ENCODE measurements around the gene GJB1. TPM values are rescaled to one million over a fixed set of nuclear protein-coding genes. Genes with fewer than 3 reads are reported as not detected.

The GJB1 gene
- polyA plus RNA-seq, 1 donor from 2014 or later: not detected

DNA sequence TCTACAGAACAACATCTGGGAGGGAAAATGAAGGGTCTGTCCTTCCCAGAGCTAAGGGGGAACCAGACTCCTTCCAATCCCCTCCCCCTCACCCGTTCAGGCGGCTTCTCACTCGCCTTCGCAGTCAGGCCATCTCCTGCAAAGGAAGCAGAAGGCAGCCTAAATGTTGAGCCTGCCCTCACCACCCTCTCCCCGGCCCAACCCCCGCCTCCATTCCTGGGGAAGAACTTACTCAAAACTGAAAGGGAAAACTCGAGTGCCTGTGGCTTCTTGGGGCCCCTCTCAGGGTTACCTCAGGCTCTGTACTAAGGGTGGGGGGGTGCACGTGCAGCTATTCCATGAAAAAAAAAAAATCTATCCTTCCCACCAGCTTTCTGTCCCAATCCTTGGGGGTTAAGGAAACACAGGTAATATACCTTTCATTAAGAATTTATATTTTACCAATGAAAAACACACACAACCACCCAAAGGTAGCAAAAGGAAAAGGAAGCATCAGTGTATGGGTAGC is 28.5 kb downstream of the GJB1 start:
- Histone ChIP-seq H3K79me2 (replicated peaks; ENCODE audit: insufficient read depth, low read length) (peaks cover 10% of the 10 kb centered on the region), H3K27me3 (ENCODE audit: insufficient read depth, low read depth, low read length) (no peaks in the 10 kb centered on the region), H3K4me3 (ENCODE audit: low read length) (peak overlapping the region; percentile 74), H3K4me2 (ENCODE audit: low read length) (peak overlapping the region; percentile 35), H2AFZ (ENCODE audit: low read depth, low read length) (no peak overlapping the region), H3K36me3 (ENCODE audit: insufficient read depth, low read length) (no peaks in the 10 kb centered on the region), H4K20me1 (ENCODE audit: insufficient read depth) (no peaks in the 10 kb centered on the region), H3K9me3 (ENCODE audit: low read length) (no peaks in the 10 kb centered on the region), H3K27ac (ENCODE audit: low read length) (no peak overlapping the region), H3K9ac (ENCODE audit: low read length) (no peak overlapping the region), H3K9me2 (ENCODE audit: insufficient read depth, low read length) (no peaks in the 10 kb centered on the region), H3F3A (ENCODE audit: insufficient read depth, low read length, poor library complexity, severe bottlenecking) (no peaks in the 10 kb centered on the region)
- no peak for TF ChIP-seq RAD21 (conservative IDR thresholded peaks at IDR 0.05)
- no peak for TF ChIP-seq CTCF (IDR thresholded peaks at IDR 0.05; ENCODE audit: poor library complexity, severe bottlenecking)
- TF ChIP-seq, protein P1, sequence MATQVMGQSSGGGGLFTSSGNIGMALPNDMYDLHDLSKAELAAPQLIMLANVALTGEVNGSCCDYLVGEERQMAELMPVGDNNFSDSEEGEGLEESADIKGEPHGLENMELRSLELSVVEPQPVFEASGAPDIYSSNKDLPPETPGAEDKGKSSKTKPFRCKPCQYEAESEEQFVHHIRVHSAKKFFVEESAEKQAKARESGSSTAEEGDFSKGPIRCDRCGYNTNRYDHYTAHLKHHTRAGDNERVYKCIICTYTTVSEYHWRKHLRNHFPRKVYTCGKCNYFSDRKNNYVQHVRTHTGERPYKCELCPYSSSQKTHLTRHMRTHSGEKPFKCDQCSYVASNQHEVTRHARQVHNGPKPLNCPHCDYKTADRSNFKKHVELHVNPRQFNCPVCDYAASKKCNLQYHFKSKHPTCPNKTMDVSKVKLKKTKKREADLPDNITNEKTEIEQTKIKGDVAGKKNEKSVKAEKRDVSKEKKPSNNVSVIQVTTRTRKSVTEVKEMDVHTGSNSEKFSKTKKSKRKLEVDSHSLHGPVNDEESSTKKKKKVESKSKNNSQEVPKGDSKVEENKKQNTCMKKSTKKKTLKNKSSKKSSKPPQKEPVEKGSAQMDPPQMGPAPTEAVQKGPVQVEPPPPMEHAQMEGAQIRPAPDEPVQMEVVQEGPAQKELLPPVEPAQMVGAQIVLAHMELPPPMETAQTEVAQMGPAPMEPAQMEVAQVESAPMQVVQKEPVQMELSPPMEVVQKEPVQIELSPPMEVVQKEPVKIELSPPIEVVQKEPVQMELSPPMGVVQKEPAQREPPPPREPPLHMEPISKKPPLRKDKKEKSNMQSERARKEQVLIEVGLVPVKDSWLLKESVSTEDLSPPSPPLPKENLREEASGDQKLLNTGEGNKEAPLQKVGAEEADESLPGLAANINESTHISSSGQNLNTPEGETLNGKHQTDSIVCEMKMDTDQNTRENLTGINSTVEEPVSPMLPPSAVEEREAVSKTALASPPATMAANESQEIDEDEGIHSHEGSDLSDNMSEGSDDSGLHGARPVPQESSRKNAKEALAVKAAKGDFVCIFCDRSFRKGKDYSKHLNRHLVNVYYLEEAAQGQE (IDR thresholded peaks at IDR 0.05; ENCODE audit: borderline replicate concordance): no peak
- no peak for TF ChIP-seq MXI1 (conservative IDR thresholded peaks at IDR 0.05; ENCODE audit: poor library complexity, severe bottlenecking)
- TF ChIP-seq TAF1 (IDR thresholded peaks at IDR 0.05; ENCODE audit: low read depth): no peak
- no peak for TF ChIP-seq SMC3 (conservative IDR thresholded peaks at IDR 0.05; ENCODE audit: poor library complexity)
- TF ChIP-seq EZH2 (IDR thresholded peaks at IDR 0.05; ENCODE audit: borderline replicate concordance, insufficient read depth, low read length, poor library complexity, severe bottlenecking): no peak

GRCh38 chrX:71252221-71252620 is 29.2 kb downstream of the GJB1 start:
- peak overlapping the region; percentile 74 for H3K4me3 ChIP-seq (ENCODE audit: low read length)
- H3K27me3 ChIP-seq (ENCODE audit: insufficient read depth, low read depth, low read length): no peaks in the 10 kb centered on the region
- H3K4me2 ChIP-seq (ENCODE audit: low read length): peak overlapping the region; percentile 35
- H3K9me2 ChIP-seq (ENCODE audit: insufficient read depth, low read length): no peaks in the 10 kb centered on the region
- H3F3A ChIP-seq (ENCODE audit: insufficient read depth, low read length, poor library complexity, severe bottlenecking): no peaks in the 10 kb centered on the region
- no peak overlapping the region for H3K27ac ChIP-seq (ENCODE audit: low read length)
- no peaks in the 10 kb centered on the region for H3K36me3 ChIP-seq (ENCODE audit: insufficient read depth, low read length)
- peak overlapping the region; percentile 3 for H3K9ac ChIP-seq (ENCODE audit: low read length)
- H4K20me1 ChIP-seq (ENCODE audit: insufficient read depth): no peaks in the 10 kb centered on the region
- no peak for TF ChIP-seq RAD21 (conservative IDR thresholded peaks at IDR 0.05)
- no peak for TF ChIP-seq EZH2 (IDR thresholded peaks at IDR 0.05; ENCODE audit: borderline replicate concordance, insufficient read depth, low read length, poor library complexity, severe bottlenecking)
- TF ChIP-seq EP300 (conservative IDR thresholded peaks at IDR 0.05; ENCODE audit: poor library complexity, severe bottlenecking): no peak
- TF ChIP-seq POLR2AphosphoS5 (IDR thresholded peaks at IDR 0.05): no peak
- no peak for TF ChIP-seq SMC3 (conservative IDR thresholded peaks at IDR 0.05; ENCODE audit: poor library complexity)
- no peak for TF ChIP-seq CTCF (IDR thresholded peaks at IDR 0.05; ENCODE audit: poor library complexity, severe bottlenecking)
- TF ChIP-seq, protein P1 (IDR thresholded peaks at IDR 0.05; ENCODE audit: borderline replicate concordance): no peak
- no peak for TF ChIP-seq TAF1 (IDR thresholded peaks at IDR 0.05; ENCODE audit: low read depth)
- no peak for TF ChIP-seq MXI1 (conservative IDR thresholded peaks at IDR 0.05; ENCODE audit: poor library complexity, severe bottlenecking)
- peaks cover 10% of the 10 kb centered on the region for H3K79me2 ChIP-seq (replicated peaks; ENCODE audit: insufficient read depth, low read length)
- no peak overlapping the region for H2AFZ ChIP-seq (ENCODE audit: low read depth, low read length)
- no peaks in the 10 kb centered on the region for H3K9me3 ChIP-seq (ENCODE audit: low read length)
